NCI-H128 (cell line): ENCODE data around the gene COA8.

Experiments
- DNase-seq: peaks from one replicate; lab custom pipeline; 2025; ENCODE audit not compliant: unreplicated experiment; lab: John Stamatoyannopoulos, UW

COA8 gene

GRCh38 chr14:103562429-103563225, at the start of gene COA8, which contains the start of gene BAG5:
Gene COA8, plus strand, starts transcription at chr14:103562960. Its CDS starts 42 bp downstream, at chr14:103563002.
Gene BAG5, minus strand, starts transcription at chr14:103562657. Its CDS starts 1,493 bp downstream, at chr14:103561164.
- peak; percentile 76 for DNase-seq

- no peak for DNase-seq
These were observed 48.0 kb upstream of the COA8 start for GRCh38 chr14:103514596-103515421.

- no peak for DNase-seq
These were observed 46.2 kb upstream of the COA8 start for GRCh38 chr14:103516426-103517173.

- DNase-seq: no peak
These were observed 45.6 kb upstream of the COA8 start for GRCh38 chr14:103517174-103517566.

GRCh38 chr14:103517721-103518421, 44.9 kb upstream of the COA8 start:
- no peak for DNase-seq

GRCh38 chr14:103518422-103519042, 44.2 kb upstream of the COA8 start:
- no peak for DNase-seq

GRCh38 chr14:103519043-103519836, 43.5 kb upstream of the COA8 start:
- DNase-seq: no peak

- DNase-seq: no peak
These were observed 42.9 kb upstream of the COA8 start for GRCh38 chr14:103519837-103520212.

- no peak for DNase-seq
These were observed 42.5 kb upstream of the COA8 start for GRCh38 chr14:103520269-103520656.

GRCh38 chr14:103520657-103521437, 41.9 kb upstream of the COA8 start:
- peak; percentile 73 for DNase-seq

- no peak for DNase-seq
These were observed 41.3 kb upstream of the COA8 start for GRCh38 chr14:103521438-103521950.

GRCh38 chr14:103521951-103522563, 40.7 kb upstream of the COA8 start:
- DNase-seq: no peak

- peak; percentile 49 for DNase-seq
These were observed 39.8 kb upstream of the COA8 start, which contains the start of gene CKB for GRCh38 chr14:103522649-103523574. Gene CKB, minus strand, starts transcription at chr14:103522830. Its CDS starts 337 bp downstream, at chr14:103522493.

- DNase-seq: no peak
These were observed 39.2 kb upstream of the COA8 start for GRCh38 chr14:103523575-103523954.

GRCh38 chr14:103524002-103524935, 38.5 kb upstream of the COA8 start:
- no peak for DNase-seq
